ENCODE measurements around the gene VKORC1. TPM values are rescaled to one million over a fixed set of nuclear protein-coding genes. Genes with fewer than 3 reads are reported as not detected.

The VKORC1 gene
- total RNA-seq, 2 donors from 2014 or later: 39.5 to 50.3 TPM

DNA sequence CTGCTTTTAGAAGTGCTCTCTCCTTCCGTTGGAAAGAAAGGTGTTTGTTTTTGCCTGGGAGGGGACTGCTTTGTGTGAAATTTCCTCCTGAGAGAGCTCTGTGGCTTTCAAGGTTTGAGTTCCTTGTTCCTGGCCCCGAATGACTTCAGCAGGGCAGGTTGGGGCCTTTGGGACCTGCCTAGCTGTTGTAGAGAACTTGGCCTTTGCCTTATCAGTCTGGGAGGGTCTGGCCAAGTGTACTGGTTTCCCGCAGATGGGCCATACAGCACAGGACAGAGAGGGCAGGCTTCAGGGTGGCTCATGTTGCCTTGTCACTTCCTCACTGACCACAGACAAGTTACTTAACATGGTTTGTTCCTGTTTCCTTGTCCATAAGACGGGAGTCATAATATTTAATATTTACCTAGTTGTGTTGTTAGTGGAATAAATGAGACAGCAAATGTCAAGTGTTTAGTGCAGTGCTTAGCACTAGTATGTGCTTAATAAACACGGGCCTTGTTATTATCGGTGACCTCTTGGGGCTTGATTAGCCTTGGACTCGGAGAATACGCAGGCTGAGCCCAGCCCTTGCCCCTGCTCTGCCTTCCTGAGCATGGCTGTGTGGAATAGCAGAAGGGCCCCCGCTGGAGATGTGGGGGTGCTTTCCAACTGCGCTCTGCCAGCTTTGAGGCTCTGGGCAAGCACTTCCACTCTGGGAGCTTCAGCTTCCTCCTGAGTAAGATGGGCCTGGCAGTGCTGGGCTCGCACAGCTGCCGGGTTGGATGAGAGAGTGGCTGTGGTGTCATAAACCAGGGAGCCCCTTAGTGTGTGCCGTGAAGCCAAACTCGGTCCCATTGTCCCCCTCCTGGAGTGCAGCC, 34.3 kb upstream of the VKORC1 start:
- TF ChIP-seq, protein P1, sequence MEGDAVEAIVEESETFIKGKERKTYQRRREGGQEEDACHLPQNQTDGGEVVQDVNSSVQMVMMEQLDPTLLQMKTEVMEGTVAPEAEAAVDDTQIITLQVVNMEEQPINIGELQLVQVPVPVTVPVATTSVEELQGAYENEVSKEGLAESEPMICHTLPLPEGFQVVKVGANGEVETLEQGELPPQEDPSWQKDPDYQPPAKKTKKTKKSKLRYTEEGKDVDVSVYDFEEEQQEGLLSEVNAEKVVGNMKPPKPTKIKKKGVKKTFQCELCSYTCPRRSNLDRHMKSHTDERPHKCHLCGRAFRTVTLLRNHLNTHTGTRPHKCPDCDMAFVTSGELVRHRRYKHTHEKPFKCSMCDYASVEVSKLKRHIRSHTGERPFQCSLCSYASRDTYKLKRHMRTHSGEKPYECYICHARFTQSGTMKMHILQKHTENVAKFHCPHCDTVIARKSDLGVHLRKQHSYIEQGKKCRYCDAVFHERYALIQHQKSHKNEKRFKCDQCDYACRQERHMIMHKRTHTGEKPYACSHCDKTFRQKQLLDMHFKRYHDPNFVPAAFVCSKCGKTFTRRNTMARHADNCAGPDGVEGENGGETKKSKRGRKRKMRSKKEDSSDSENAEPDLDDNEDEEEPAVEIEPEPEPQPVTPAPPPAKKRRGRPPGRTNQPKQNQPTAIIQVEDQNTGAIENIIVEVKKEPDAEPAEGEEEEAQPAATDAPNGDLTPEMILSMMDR (IDR thresholded peaks at IDR 0.05): no peak
- peak; percentile 82 for DNase-seq
- intact Hi-C loops (cut with DNase I): no loop called here
- Histone ChIP-seq H3K9me3 (no peaks in the 10 kb centered on the region), H3K9ac (ENCODE audit: low read depth in 2 of 2, low read length in 2 of 2) (peak overlapping the region; percentile 54 to 100), H3K27ac (peak overlapping the region; percentile 98), H3K4me3 (no peak overlapping the region), H3K4me1 (peaks cover 35% of the 10 kb centered on the region), H3K27me3 (no peaks in the 10 kb centered on the region), H3K36me3 (no peaks in the 10 kb centered on the region)

DNA sequence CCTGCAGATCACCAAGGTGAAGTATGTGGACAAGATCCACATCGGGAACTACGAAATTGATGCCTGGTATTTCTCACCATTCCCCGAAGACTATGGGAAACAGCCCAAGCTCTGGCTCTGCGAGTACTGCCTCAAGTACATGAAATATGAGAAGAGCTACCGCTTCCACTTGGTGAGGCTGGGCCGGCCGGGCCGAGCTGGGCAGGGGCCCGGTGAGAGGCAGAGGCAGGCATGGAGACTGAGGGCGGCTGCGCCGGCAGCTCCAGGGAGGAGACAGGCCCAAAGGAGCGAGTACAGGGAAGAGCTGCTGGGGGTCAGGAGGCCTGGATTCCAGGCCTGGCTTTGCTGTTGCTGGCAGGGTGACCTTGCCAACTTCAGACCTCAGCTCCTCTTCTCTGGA, 32.6 kb upstream of the VKORC1 start:
- no peak for DNase-seq
- Histone ChIP-seq H3K4me3 (no peak overlapping the region), H3K9ac (ENCODE audit: low read depth in 2 of 2, low read length in 2 of 2) (peak overlapping the region in 1 of 2 donors; percentile 100), H3K4me1 (peaks cover 26% of the 10 kb centered on the region), H3K27ac (peak overlapping the region; percentile 98), H3K36me3 (peaks cover 3% of the 10 kb centered on the region), H3K27me3 (no peaks in the 10 kb centered on the region), H3K9me3 (no peaks in the 10 kb centered on the region)
- intact Hi-C loops (cut with DNase I): no loop called here
- TF ChIP-seq, protein P1 (IDR thresholded peaks at IDR 0.05): no peak

GRCh38 chr16:31125844-31126243, 31.2 kb upstream of the VKORC1 start:
- H3K4me1 ChIP-seq: peaks cover 26% of the 10 kb centered on the region
- TF ChIP-seq, protein P1 (IDR thresholded peaks at IDR 0.05): no peak
- H3K27me3 ChIP-seq: no peaks in the 10 kb centered on the region
- no peak overlapping the region for H3K27ac ChIP-seq
- no peaks in the 10 kb centered on the region for H3K9me3 ChIP-seq
- intact Hi-C loops (cut with DNase I): no loop called here
- no peak for DNase-seq
- H3K4me3 ChIP-seq: no peak overlapping the region
- H3K36me3 ChIP-seq: peaks cover 6% of the 10 kb centered on the region
- H3K9ac ChIP-seq (ENCODE audit: low read depth in 2 of 2, low read length in 2 of 2): no peak overlapping the region

DNA sequence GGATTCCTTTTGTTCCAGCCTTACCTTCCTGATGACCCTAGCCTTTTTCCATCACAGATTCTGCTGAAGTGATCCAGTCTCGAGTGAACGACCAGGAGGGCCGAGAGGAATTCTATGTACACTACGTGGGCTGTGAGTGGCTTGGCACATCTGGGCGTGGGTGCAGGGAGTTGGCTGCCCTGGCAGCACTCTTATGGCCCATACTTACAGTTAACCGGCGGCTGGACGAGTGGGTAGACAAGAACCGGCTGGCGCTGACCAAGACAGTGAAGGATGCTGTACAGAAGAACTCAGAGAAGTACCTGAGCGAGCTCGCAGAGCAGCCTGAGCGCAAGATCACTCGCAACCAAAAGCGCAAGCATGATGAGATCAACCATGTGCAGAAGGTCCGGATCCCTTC, 25.5 kb upstream of the VKORC1 start:
- H3K4me1 ChIP-seq: peaks cover 3% of the 10 kb centered on the region
- peaks cover 16% of the 10 kb centered on the region for H3K36me3 ChIP-seq
- no peaks in the 10 kb centered on the region for H3K9me3 ChIP-seq
- H3K9ac ChIP-seq (ENCODE audit: low read depth in 2 of 2, low read length in 2 of 2): no peak overlapping the region
- DNase-seq: no peak
- intact Hi-C loops (cut with DNase I): no loop called here
- H3K4me3 ChIP-seq: no peak overlapping the region
- H3K27ac ChIP-seq: no peak overlapping the region
- no peaks in the 10 kb centered on the region for H3K27me3 ChIP-seq
- TF ChIP-seq, protein P1 (IDR thresholded peaks at IDR 0.05): no peak

- H3K9ac ChIP-seq (ENCODE audit: low read depth in 2 of 2, low read length in 2 of 2): peak overlapping the region; percentile 72 to 89
- peak overlapping the region; percentile 87 for H3K27ac ChIP-seq
- no peak for DNase-seq
- H3K27me3 ChIP-seq: no peaks in the 10 kb centered on the region
- TF ChIP-seq, protein P1 (IDR thresholded peaks at IDR 0.05): no peak
- H3K36me3 ChIP-seq: peaks cover 16% of the 10 kb centered on the region
- peaks cover 3% of the 10 kb centered on the region for H3K4me1 ChIP-seq
- H3K9me3 ChIP-seq: no peaks in the 10 kb centered on the region
- intact Hi-C loops (cut with DNase I): no loop called here
- H3K4me3 ChIP-seq: peak overlapping the region; percentile 62
These were observed 23.9 kb upstream of the VKORC1 start for GRCh38 chr16:31118223-31119155.

Data from colonic mucosa (tissue), 4 donors.